AML-193 (cell line): ENCODE data around the gene KLF18.
"Not testable (repeated sequence)": the region's sequence is repeated elsewhere in the genome, so short reads cannot be mapped to it uniquely, and the experiment has no call there.

Source experiments
- DNase-seq, 2 experiments: peaks; one replicate each; lab custom pipeline; 2025; lab: John Stamatoyannopoulos, UW

The KLF18 gene

DNA sequence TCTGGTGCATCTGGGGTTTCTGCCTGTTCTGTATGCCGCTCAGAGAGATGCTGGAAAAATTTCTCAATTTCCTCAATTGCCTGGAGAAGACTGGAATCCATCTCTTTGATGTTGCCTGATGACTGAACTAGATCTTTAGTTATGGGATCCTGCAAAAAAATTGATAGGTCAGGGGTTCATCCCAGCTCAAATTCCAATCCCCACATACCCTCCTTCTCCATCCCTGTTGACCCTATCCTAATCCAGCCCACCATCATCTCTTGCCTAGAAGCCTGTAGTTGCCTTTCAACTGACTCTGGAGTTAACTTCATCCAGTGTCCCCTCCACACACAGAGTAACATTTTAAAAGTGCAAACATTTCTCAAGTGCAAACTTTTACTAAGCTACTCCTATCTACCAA lies at the start of gene KLF18:
Gene KLF18, minus strand, starts transcription at position 101 of the 400 bp plus-strand sequence. Its CDS starts 0 bp downstream, at position 101.
- DNase-seq = no peak

DNA sequence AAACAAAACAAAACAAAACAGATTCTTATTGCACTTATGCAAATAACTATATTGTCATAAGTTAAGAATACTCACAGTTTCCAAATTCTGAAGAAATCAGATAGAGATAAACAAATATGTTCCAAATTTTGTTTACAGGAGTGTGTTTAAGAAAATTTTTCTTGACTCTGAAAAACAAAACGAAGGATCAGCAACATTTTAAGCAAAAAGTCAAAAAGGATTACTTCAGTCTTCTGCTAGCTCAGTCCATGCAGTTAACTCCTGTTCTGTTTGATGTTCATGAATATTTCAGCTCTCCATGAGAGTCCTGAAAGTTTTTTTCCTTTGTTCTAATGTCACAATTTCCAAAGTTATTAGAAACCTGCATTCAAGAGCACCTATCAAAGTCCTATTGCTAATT lies 33.2 kb upstream of the KLF18 start:
- no peak for DNase-seq

DNA sequence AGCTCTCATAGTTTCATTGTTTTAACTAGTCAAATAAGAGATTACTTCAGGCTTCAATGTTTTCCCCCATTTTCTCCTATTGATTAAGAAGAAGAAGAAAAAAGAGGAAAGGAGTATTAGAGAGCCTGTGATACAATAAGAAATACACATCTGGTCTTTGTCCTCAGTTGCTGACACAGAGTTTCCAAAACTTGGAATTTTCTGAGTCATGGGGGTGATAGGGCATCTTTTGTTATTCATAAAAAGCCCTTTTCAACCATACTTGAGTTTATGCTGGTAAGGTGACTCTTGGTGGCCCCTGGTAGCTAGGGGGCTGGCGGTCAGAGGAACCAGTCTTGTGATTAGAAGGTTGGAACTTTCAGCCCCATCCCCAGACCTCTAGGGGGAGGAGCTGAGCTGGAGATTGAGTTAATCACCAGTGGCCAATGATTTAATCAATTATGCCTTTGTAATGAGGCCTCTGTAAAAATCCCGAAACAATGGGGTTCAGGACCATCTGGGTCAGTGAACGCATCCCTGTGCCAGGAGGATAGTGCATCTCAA lies 28.9 kb upstream of the KLF18 start:
- no peak for DNase-seq

DNA sequence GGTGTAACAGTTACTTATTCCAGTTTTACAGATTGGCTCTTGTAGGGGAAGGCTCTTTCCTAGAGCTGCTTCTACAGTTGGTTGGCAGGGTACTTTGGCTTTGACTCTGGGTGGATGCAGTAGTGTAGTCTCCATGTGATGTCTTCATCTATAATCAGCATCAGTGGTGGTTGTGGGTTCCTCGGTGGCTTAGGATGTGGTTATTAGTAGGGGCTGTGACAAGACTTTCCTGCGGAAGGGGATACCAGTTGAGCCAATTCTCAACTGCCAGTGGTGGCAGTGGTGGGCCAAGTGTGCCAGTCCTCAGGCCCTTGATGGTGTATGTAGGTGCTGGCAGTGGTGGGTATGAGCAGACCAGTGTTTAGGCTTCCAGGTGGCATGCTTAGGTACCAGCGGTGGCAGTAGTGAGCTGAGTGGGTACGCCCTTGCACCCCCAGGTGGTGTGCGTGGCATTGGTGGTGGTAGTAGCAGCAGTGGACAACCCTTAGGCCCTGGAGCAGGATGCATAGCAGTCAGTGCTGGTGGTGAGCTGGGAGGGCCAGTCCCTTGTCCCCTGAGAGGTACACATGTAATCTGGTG lies 27.2 kb upstream of the KLF18 start:
- no peak for DNase-seq

DNA sequence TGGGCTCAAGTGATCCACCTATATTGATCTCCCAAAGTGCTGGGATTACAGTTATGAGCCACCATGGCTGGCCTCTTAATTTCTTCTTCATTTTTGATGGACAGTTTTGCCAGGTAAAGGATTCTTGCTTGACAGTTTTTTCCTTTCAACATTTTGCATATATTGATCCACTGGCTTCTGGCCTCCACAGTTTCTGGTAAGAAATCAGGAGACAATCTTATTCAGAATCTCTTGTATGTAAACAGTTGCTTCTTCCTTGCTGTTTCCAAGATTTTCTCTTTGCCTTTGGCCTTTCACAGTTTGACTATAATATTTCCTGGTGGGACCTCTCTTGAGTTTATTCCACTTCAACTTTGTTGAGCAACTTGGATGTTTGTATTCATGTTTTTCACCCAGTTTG lies 20.1 kb upstream of the KLF18 start:
- DNase-seq = no peak

DNA sequence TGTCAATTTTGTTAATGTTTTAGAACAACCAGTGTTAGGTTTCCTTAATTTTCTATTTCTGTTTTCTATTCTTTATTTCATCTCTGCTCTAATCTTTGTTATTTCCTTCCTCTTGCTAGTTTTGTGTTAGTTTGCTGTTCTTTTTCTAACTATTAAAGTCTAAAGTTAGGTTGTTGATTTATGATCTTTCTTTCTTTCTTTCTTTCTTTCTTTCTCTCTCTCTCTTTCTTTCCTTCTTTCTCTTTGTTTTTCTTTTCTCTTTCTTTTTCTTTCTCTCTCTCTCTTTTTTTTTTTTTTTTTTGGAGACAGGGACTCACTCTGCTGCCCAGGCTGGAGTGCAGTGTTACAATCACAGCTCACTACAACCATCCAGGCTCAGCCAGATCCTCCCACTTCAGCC lies 17.4 kb upstream of the KLF18 start:
- DNase-seq = no peak

DNA sequence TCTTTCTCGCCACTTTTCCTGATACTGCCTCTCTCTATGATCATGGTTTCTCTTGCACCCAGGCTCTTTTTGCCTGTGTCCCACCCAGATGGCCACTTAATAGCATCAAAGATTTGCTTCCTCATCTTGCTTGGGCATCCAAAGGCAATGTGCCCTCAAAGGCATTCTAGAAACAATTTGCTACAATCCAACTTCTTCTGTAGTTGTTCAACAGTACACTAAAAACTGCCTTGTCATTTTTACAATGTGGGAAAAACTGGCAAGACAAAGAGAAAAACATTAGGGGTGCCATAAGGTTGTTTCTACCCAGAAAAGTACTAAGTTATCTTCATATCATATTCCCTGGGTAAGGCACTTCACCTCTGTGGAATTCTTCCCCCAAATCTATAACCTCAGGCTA lies 16.5 kb upstream of the KLF18 start:
- DNase-seq = no peak

DNA sequence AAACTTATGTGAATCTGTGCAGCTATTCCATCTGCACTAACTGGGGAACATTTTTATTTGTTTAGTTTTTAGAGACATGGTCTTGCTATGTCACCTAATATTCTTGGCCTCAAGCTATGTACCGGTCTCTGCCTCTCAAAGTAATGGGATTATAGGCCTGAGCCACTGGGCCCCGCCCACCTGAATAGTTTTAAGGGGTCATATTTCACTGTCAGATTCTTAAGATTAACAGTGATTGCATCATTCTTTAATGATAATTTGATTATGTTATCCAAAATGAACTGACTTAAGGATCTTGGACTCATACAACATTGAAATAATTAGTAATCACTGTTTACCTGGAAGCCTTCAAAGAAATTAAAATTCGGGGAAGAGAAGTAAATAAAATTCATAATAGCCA lies 12.6 kb upstream of the KLF18 start:
- DNase-seq = no peak

DNA sequence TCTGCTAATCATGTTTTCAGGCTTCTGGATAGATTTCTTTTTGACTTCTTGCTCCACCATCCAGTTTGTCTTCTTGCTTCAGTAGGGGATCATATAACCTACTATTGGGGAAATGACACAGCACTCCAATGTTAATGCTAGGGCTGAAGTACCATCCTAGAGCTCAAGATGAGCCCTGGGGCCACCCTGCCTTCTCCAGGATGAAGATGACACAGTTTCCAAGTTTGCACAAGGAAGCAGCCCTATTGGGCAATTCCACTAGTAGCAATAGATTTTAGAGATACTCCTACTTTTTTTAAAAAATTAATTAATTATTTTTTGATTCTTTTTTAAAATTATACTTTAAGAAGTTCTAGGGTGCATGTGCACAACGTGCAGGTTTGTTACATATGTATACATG lies 11.3 kb upstream of the KLF18 start:
- DNase-seq = no peak

DNA sequence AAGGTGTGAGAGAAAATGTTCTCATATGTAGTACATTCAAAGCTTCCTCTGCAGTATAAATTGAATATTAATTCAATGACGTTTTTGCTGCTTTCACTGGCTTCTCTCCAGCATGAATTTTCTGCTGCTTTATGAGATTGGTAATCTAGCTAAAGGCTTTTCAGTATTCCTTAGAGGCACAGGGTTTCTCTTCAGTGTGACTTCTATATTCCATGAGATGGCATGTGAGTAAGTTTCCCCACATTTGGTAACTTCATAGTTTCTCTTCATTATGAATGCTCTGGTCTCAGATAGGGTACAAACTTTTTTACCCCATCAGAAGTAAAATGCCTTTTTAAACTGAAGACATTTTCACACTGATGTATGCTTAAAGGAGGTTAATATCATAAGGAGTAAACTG lies 10.4 kb upstream of the KLF18 start:
- no peak for DNase-seq

DNA sequence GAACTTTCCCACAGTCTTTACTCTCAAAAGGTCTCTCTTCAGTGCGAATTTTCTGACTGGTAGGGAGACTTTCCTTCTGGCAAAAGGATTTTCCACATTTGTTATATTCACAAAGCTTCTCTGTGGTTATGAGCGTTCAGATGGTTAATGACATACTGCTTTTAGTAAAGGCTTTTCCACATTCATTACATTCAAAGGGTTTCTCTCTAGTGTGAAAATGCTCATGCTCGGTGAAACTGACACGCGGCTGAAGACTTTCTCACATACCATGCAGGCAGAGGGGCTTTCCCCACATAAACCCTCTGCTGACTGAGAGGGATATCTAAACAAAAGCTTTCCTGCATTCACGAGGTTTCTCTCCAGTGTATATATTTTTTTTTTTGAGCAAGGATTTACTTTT lies 9.9 kb upstream of the KLF18 start:
- no peak for DNase-seq

DNA sequence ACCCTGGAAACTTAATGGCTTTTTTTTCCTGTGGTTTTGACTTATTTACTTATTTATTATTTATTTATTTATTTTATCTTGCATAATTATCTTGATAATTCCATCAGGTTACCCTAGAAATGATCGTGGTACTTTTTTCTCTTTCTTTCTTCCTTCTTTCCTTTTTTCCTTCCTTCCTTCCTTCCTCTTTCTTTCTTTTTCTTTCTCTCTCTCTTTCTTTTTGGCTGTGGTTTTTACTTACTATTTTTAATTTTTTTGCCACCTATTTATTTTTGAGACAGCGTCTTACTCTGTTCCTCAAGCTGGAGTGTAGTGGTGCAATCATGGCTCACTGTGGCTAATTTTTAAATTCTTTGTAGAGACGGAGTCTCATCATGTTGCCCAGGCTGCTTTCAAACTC lies 6.2 kb upstream of the KLF18 start:
- no peak for DNase-seq

DNA sequence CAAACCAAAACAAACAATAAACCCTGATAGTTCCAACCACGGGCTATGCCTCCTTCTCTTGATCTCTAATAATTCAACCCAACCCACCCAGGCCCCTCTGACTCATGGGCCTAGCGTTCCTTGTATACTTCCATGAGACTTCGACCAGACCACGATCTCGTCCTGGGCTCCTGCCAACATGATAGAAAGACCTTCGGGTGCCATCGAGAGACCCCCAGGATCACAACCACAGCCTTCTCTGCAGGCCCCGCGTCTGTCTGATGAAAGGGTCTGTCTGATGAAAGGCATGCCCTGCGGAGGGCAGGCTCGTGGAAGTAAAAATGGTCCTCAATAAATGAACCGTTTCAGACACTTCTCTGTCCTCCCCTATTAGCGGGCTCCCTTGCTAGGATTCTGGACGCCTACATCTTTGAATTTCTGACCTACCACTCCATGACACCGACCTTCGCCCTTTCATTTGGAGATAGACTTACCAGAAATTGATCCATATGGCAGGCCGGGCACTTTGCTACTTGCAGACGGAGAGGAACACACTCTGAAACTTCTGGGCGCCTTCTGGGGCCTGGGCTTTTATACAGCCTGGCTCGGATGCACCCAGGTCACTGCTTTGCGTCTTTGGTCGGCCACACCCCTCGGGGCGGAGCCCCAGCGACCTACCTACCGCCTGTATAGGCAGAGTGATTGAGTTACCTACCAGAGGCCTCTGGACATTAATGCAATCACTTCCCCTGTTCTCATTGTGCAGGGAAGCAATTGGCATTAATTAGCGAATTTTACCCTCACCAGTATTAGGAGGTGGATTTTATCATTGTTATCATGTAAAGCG lies 5.3 kb upstream of the KLF18 start:
- DNase-seq = no peak

DNA sequence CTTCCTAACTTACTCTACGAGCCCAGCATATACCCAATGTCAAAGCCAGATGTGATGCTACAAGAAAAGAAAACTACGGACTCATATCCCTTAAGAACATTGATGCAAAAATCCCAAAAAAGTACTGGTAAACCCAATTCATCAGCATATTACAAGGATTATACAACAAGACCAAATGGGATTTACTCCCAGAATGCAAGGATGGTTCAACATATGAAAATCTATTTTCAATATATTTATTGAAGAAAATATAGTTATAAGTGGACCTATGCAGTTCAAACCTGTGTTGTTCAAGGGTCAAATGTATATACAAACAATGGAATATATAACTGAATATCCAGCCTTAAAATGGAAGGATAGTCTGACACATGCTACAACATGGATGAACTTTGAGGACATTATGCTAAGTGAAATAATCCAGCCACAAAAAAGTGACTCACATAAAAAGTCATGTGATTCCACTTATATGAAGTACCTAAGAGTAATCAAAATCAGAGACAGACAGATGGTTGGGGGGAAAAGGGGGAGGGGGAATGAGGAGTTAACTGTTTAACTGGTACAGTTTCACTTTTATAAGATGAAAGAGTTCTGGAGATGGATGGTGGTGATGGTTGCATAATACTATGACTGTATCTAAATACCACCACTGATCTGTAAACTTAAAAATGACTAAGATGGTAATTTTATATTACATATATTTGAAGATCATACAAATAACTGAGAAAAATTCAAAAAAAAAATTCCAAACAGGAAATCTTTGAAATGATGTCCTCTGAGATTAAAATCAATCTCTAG lies 3.7 kb upstream of the KLF18 start:
- no peak for DNase-seq

DNA sequence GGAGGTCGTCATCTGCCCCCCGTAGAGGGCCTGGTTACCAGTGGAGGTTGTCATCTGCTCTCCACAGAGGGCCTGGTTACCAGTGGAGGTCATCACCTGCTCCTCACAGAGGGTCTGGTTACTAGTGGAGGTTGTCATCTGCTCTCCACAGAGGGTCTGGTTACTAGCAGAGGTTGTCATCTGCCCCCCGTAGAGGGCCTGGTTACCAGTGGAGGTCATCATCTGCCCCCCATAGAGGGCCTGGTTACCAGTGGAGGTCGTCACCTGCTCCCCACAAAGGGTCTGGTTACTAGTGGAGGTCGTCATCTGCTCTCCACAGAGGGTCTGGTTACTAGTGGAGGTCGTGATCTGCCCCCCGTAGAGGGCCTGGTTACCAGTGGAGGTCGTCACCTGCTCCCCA lies 1.9 kb downstream of the KLF18 start:
- not testable (repeated sequence) for DNase-seq

DNA sequence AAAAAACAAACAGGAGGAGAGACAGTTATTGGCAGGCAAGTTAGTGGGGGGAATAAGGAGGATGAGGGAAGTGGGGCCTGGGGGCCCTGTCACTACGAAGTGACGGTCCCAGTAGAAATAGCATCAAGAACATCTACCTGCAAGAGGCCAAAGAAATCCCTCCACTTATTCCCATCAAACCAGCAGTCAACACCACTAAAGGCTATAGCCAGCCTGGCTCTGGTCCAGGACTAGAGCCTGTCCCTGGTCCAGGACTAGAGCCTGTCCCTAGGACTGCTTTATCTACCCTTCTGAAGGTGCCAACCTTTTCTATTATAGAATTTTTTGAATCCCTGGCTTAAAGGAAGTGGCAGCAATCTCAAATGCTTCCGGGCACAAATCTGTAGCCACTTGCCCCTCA lies 3.2 kb downstream of the KLF18 start:
- no peak for DNase-seq

DNA sequence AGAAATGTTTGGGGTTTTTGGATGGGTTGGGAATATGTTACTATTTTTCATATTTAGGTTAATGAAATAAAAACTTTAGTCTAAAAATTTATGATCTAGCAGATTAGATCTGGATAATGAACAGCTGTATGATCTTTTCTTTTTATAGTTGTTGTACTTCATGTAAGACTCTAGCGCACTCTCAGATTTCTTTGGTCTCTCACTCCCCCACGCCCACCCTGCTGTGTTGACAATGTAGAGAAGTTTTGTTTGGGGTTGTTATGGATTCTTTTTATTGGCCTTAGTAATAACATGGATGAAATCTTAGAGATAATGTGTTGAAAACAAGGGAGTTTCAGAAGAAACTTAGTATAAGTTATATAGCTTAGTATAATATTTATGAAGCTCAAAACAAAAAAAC lies 5.5 kb downstream of the KLF18 start:
- DNase-seq = no peak

DNA sequence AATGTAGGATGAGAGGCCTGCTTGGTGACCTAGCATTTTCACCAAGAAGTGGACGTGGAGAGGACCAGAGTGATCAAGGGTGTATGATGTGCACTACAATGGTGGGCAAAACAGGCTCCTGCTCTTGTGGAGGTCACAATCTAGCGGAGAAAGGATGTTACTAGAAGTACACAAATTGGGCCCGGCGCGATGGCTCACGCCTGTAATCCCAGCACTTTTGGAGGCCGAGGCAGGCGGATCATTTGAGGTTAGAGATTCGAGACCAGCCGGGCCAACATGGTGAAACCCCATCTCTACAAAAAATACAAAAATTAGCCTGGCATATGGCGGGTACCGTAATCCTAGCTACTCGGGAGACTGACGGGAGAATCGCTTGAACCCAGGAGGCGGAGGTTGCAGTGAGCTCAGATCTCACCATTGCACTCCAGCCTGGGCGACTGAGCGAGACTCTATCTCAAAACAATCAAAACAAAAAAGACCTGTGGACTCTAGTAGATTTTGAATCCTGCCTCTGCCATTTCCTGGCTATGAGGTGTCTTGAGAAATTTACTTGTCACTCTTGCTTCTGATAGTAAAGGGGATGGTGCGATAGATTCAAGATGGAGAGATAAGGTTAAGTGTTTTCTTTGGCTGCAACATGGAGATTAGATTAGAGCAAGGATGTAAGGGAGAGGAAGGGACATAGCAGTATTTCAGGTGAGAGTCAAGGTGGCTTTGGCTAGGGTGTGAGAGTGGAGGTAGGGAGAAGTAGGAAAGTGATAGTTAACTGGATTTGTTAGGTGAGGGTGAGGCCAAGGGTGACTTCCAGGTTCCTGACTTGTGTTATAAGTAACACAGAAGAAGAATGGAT lies 7.1 kb downstream of the KLF18 start:
- no peak for DNase-seq

DNA sequence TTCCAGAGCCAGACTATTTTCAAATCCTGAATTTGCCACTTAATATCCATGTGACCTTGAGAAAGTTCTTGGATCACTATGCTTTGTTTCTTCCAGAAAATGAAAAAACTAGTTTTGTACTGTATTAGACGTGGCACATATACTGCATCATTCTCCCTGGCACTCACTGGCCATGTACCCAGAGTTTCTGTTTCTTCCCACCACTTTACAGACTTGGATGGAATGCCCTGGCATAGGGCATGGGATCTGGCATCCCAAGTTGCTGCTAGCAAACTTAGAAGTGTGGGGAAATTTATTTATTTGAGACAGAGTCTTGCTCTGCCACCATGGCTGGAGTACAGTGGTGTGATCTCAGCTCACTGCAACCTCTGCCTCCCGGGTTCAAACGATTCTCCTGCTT lies 10.0 kb downstream of the KLF18 start:
- no peak for DNase-seq

DNA sequence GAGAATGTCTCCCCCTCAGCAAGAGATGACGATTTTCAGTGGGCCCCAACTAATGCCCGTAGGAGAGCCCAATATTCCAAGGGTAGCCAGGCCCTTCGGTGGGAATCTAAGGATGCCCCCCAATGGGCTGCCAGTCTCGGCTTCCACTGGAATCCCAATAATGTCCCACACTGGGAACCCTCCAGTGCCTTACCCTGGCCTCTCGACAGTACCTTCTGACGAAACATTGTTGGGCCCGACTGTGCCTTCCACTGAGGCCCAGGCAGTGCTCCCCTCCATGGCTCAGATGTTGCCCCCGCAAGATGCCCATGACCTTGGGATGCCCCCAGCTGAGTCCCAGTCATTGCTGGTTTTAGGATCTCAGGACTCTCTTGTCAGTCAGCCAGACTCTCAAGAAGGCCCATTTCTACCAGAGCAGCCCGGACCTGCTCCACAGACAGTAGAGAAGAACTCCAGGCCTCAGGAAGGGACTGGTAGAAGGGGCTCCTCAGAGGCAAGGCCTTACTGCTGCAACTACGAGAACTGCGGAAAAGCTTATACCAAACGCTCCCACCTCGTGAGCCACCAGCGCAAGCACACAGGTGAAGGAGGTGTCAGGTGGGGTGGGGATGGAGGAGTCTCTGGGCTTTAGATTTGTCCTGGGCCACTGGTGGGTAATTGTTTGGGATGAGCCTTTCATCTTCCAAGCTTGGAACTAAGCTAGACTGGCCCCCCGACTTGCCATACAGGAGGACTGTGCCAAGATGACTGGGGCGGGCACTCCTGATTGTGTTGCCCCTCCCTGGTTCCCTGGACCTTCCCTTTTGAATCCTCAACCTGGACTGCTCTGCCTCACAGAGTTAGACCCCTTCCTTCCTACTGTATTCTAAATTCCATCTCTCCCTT lies 11.6 kb downstream of the KLF18 start:
- DNase-seq = no peak

DNA sequence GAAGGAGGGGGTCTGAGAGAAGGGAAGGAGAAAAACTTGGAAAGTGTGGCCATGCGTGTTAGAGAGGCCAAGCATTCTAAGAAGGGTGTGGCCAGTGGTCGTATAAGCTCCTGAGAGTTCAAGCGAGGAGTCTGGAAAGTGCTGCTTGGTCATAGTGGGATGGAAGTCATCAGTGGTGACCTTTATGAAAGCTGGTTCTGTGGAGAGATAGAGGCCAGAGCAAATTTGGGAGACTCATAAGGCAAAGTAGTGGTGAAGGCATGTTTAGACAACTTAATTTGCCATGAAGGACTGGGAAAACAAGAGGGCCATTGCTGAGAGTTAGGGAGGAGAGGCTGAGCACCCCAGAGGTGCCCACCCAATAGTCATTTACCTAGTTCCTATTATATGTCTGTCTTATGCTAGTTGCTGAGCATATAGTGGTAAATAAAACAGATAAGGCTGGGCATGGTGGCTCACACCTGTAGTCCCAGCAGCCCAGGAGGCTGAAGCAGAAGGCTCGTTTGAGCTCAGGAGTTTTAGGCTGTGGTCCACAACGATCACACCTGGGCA lies 21.0 kb downstream of the KLF18 start:
- no peak for DNase-seq
